Measurements from ENCODE around the gene HES6.
"Not testable (repeated sequence)": the region's sequence is repeated elsewhere in the genome, so short reads cannot be mapped to it uniquely, and the experiment has no call there.

HES6 gene

DNA sequence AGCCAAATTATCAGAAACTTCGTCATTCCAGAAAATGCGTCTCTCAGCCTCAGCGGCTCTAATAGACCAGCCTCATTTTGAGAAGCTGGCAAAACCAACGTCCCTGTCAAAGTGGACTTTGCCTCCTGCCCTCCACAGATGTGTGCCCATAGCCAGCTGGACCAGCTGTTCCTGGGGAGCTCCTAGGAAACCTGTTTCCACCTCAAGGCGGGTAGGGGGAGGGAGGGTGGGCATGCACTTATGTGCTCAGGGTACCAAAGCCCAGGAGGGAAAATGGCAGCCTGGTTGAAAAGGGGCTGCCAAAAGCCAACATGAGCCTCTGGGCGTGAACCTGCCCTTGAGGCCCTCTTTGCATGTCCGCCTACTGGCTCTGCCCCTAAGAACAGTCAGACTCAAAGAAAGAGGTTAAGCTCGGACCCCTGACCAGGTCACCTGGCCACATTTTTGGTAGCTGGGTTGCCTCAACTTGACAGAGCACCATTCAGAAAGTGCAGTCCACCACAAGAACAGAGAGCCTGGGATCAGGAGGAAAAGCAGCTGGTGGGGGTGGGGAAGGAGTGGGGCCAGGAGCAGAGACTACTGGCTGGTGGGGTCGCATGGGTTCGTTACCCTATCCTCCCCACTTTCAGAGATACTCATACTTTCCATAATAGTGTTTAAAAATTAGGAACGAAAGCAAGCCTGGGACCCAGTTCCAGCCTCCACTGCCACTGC is 45.1 kb upstream of the HES6 start:
- Histone ChIP-seq H3K9me3 (peaks cover 7% of the 10 kb centered on the region), H3K4me3 (no peak overlapping the region), H4K20me1 (peaks cover 79% of the 10 kb centered on the region), H3K4me1 (peaks cover 83% of the 10 kb centered on the region), H3K27ac (no peak overlapping the region), H3K9ac (no peak overlapping the region), H3K36me3 (no peaks in the 10 kb centered on the region; the same call in 1 of the 2 replicates), H3K27me3 (no peaks in the 10 kb centered on the region), H3K4me2 (peak overlapping the region; percentile 85)
- no peak for TF ChIP-seq Cebpa-rat (IDR thresholded peaks at IDR 0.05)

DNA sequence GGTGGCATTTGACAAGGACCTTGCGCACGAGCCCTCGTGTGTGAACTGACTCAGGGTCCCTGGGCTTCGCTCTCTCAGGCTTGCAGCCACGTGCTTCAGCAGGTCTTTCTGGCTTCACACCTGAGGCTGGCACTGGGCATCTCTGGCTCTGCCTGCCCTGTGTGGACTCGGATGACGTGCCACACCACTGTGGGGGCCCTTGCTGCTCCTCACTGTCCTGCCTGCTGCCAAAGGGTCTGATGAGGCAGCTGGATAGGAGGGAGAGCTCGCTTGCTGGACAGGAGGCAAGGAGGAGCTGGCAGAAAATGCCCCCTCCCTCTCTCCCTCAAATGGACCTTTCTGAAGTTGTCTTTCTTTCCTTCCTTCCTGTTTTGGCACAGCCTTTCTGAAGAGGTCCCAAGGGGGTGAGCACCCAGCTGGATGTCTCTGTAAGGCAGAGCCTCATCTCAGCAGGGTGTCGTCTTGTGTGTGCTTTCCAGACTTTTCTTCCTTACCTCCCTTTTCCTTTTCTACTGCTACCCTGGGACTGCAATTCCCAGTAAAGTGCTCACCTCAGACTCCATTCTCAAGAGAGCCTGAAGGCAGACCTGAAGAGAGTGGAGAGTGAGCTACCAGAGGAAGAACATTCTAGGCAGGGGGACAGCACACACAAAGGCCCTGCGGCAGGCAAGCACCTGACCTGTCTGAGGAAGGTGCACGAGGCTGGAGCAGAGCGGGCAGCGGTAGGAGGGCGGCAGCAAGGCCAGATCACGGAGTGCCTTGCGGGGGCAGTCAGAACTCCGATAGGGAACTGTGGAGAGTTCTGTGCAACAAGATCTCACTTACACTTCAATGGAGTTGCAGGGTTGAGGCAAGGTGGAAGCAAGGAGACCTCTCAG is 43.3 kb upstream of the HES6 start:
- peaks cover 95% of the 10 kb centered on the region for H4K20me1 ChIP-seq
- peak overlapping the region; percentile 52 for H3K27ac ChIP-seq
- H3K4me3 ChIP-seq = peak overlapping the region; percentile 32
- H3K9ac ChIP-seq = peak overlapping the region; percentile 37; the same call in 1 of the 2 replicates
- peaks cover 95% of the 10 kb centered on the region for H3K4me1 ChIP-seq
- TF ChIP-seq Cebpa-rat (IDR thresholded peaks at IDR 0.05) = no peak
- H3K4me2 ChIP-seq = peak overlapping the region; percentile 80
- H3K9me3 ChIP-seq = peaks cover 16% of the 10 kb centered on the region
- no peaks in the 10 kb centered on the region for H3K27me3 ChIP-seq
- H3K36me3 ChIP-seq = peaks cover 8% of the 10 kb centered on the region

DNA sequence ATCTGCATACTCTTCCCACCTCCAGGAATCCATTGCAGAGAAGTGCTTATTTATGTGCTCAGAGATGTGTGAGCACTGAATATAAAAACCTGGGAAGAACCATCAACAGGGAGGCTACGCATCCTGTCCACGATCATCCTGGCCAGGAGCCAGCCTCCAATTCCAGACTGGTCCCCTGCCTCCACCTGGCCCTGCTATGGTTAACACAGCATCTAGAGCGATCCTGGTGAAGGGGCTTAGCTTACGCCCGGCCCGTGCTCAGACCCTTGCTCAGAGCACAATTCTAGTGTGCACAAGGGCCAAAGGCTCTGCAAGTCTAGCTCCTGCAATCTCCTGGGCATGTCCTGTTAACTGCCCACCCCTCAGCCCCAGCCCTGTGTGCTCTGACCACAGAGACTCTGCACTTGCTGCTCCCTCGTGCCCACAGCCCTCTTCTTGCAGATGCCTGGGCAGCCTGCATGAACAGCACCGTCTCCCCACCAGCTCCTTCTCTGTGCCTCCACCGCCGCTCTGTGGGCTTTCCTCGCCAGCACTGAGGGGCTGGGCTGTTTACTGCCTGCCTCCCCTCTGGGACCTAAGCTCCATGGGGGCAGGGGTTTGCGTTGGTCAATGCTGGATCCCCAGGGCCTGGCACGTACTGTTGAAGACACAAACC is 42.1 kb upstream of the HES6 start:
- Histone ChIP-seq H4K20me1 (peaks cover 95% of the 10 kb centered on the region), H3K9me3 (peaks cover 16% of the 10 kb centered on the region), H3K27me3 (no peaks in the 10 kb centered on the region), H3K4me2 (peak overlapping the region; percentile 80), H3K9ac (peak overlapping the region; percentile 49; the same call in 1 of the 2 replicates), H3K27ac (peak overlapping the region; percentile 52; the same call in 1 of the 2 replicates), H3K4me3 (no peak overlapping the region), H3K36me3 (peaks cover 20% of the 10 kb centered on the region), H3K4me1 (peaks cover 87% of the 10 kb centered on the region)
- no peak for TF ChIP-seq Cebpa-rat (IDR thresholded peaks at IDR 0.05)

DNA sequence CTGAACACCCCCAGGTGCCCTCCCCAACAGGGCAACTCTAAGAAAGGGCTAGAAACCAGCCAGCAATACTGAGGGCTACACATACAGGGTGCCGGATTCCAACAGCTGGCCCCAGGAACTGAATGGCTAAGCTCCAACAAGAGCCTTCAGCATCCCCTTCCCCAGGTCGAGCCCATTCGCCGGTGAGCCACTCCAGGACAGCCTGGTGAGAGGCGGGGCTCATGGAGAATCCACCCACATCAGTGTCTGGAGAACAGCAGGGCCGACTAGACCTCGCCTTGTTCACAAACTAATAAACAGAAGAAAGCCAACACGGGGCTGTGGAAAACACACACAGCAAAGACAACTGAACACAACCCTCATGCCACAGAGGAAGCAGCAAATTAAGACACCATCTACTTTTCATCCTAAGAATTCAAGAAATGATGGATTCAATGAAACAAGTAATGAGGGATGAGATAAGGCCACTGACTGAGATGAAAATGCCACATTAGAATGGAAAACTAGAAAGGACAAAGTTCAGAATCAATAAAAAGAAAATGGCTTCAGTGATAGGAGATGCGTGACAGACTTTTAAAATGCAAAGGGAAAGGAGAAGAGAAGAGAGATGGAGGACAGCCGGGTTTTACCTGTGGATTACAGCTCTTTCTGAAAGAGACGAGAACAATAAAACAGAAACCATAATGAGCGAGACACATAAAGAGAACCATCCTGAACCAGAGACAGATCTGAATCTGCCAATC is 40.4 kb upstream of the HES6 start:
- no peak overlapping the region for H3K4me3 ChIP-seq
- peaks cover 86% of the 10 kb centered on the region for H4K20me1 ChIP-seq
- no peak for TF ChIP-seq Cebpa-rat (IDR thresholded peaks at IDR 0.05)
- peaks cover 70% of the 10 kb centered on the region for H3K4me1 ChIP-seq
- peaks cover 37% of the 10 kb centered on the region for H3K36me3 ChIP-seq
- no peak overlapping the region for H3K9ac ChIP-seq
- peaks cover 16% of the 10 kb centered on the region for H3K9me3 ChIP-seq
- peak overlapping the region; percentile 44; the same call in 1 of the 2 replicates for H3K27ac ChIP-seq
- H3K4me2 ChIP-seq = peak overlapping the region; percentile 64
- no peaks in the 10 kb centered on the region for H3K27me3 ChIP-seq

DNA sequence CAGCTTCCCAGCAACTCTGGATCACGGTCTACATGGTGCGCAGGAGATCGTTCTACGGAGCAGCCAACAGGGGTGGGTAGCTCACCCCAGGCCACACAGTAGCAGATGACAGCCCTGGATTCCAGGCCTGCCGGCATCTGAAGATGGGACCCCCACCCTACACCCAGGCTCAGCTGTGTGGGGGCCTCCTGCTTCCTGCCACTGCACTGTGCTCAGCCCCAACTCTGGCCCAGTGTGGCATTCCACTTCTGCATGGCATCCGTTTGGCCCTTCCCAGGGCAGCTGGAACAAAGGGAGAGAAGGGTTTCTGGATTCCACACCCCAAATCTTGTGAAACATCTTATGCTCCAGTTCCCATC is 39.5 kb upstream of the HES6 start:
- H4K20me1 ChIP-seq = peaks cover 78% of the 10 kb centered on the region
- no peak overlapping the region for H3K9ac ChIP-seq
- H3K27ac ChIP-seq = no peak overlapping the region
- peak overlapping the region; percentile 64 for H3K4me2 ChIP-seq
- no peak overlapping the region for H3K4me3 ChIP-seq
- H3K9me3 ChIP-seq = peaks cover 16% of the 10 kb centered on the region
- no peaks in the 10 kb centered on the region for H3K27me3 ChIP-seq
- H3K4me1 ChIP-seq = peaks cover 62% of the 10 kb centered on the region
- TF ChIP-seq Cebpa-rat (IDR thresholded peaks at IDR 0.05) = no peak
- H3K36me3 ChIP-seq = peaks cover 46% of the 10 kb centered on the region

DNA sequence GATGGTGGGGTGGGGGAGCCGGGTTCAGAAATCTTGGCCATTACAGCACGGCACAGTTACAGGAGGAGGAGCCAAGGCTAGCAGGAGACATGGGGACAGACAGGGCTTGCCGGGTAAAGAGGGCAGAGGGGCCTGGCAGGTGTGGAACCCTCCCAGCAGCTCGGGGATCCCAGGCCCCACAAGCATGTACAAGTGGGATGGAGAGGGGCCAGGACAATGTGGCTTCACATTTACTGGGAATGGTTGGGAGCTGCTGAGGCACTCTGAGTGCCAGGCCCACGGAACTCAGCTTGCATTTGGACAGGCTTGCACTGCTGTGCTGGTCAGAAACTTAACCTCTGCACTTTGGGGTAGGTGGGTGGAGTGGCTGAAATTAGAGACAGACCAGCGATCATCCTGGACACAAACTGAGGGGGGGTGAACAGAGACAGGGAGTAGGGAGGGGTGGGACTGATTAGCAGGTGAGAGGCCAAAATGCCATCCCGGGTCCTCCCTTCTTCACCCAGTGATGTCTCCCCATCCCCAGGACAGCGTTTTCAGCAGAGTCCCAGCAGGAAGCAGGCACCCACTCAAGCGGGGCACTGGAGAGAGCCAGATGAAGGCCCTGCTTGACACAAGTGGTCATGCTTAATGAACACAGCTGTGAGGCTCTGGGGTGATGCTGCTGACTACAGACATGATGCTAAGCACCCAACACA is 38.9 kb upstream of the HES6 start:
- Histone ChIP-seq H3K9me3 (peaks cover 16% of the 10 kb centered on the region), H3K4me1 (peaks cover 57% of the 10 kb centered on the region), H3K9ac (no peak overlapping the region), H3K4me3 (no peak overlapping the region), H4K20me1 (peaks cover 77% of the 10 kb centered on the region), H3K27ac (peak overlapping the region; percentile 40; the same call in 1 of the 2 replicates), H3K36me3 (peaks cover 52% of the 10 kb centered on the region), H3K4me2 (peak overlapping the region; percentile 64), H3K27me3 (no peaks in the 10 kb centered on the region)
- TF ChIP-seq Cebpa-rat (IDR thresholded peaks at IDR 0.05) = no peak

DNA sequence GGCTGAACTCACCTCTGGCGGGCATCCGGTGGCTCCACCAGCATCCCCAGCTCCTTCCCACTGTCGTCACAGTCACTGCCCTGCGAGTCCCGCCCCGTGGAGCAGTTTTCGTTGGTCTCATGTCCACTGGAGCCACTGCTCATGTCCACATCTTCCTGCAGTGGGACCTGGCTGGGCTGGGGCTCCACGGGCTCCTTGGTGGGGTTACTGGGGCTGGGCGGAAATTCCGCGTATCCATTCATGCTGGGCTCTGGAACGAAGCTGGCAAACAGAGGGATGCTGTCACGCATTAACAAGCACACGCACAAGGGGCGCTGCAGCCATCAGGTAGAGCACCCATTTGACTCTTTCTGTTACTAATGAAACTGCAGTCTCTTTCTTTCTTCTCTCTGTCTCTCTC is 37.9 kb upstream of the HES6 start:
- no peak overlapping the region for H3K9ac ChIP-seq
- H3K4me2 ChIP-seq = no peak overlapping the region
- H4K20me1 ChIP-seq = peaks cover 67% of the 10 kb centered on the region
- peaks cover 16% of the 10 kb centered on the region for H3K9me3 ChIP-seq
- peaks cover 46% of the 10 kb centered on the region for H3K4me1 ChIP-seq
- no peak for TF ChIP-seq Cebpa-rat (IDR thresholded peaks at IDR 0.05)
- no peaks in the 10 kb centered on the region for H3K27me3 ChIP-seq
- H3K4me3 ChIP-seq = no peak overlapping the region
- 0 out of 2 replicates have a peak overlapping the region, but pooled peaks have one; percentile 40 for H3K27ac ChIP-seq
- H3K36me3 ChIP-seq = peaks cover 62% of the 10 kb centered on the region

DNA sequence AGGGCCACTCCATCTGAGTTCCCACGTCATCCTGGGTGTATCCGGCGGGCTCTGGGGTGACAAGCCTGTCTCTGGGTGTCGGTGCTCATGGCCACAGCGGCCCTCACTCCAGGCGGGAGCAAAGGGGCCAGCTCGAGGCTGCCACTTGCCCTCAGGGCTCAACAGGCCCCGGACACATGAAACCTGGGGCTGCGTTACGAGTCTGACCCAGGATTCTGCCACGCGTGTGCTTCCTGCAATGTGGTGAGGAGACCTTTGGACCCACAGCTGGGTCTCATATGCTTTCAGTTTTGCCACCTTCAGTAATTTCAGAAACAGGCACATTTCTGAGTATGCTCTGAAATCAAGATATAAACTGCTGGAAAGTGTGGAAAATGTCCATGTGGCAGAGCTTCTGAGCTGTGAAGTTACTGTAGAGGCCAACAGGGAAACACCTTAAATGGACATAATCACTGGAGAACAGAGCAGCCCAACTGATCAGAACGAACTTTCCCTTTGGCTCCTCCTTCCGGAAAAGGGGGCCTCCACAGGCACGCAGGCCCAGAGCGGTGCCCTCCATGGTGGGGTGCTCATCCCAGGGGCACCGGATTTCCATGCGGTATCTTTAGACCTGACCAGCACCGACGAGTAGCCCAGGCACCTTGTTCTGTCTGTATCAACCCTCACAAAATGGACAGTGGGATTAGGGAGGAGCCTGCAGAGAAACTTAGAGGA is 34.5 kb upstream of the HES6 start:
- Histone ChIP-seq H3K27ac (no peak overlapping the region), H3K4me2 (no peak overlapping the region), H3K27me3 (no peaks in the 10 kb centered on the region), H4K20me1 (peaks cover 67% of the 10 kb centered on the region), H3K4me1 (peaks cover 12% of the 10 kb centered on the region), H3K36me3 (peaks cover 94% of the 10 kb centered on the region), H3K9ac (no peak overlapping the region), H3K4me3 (no peak overlapping the region), H3K9me3 (peaks cover 2% of the 10 kb centered on the region)
- TF ChIP-seq Cebpa-rat (IDR thresholded peaks at IDR 0.05) = no peak

DNA sequence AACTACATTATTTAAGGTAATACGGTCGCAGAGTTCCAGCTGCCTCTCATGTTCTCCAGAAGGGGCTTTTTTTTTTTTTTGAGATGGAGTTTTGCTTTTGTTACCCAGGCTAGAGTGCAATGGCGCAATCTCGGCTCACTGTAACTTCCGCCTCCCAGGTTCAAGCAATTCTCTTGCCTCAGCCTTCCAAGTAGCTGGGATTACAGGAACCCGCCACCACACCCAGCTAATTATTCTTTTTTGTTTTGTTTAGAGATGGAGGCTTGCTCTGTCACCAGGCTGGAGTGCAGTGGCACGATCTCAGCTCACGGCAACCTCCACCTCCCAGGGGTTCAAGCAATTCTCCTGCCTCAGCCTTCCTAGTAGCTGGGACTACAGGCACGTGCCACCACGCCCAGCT is 33.6 kb upstream of the HES6 start:
- H3K36me3 ChIP-seq = peaks cover 99% of the 10 kb centered on the region
- not testable (repeated sequence) for H3K4me3 ChIP-seq, H3K9ac ChIP-seq, H3K27ac ChIP-seq, H3K4me2 ChIP-seq, H3K27me3 ChIP-seq, H3K9me3 ChIP-seq, H3K4me1 ChIP-seq
- peaks cover 66% of the 10 kb centered on the region for H4K20me1 ChIP-seq
